Neural crest cell (in vitro differentiated cells): ENCODE data around the gene MYO10. TPM values are rescaled to one million over a fixed set of nuclear protein-coding genes. Genes with fewer than 3 reads are reported as not detected.

Experiments used
- DNase-seq: peaks from one replicate; pipeline ENCODE4 v3.0.0; 2021; ENCODE audit warnings: low read depth, mixed read lengths, low spot score
- H3K27ac Mint-ChIP-seq: one replicate; pipeline ENCODE4 v1.8.0; 2021; ENCODE audit warnings: mild to moderate bottlenecking, mixed read lengths; ENCODE audit not compliant: unreplicated experiment
- H3K27me3 Mint-ChIP-seq: 2 replicates; pipeline ENCODE4 v1.8.0; 2021; ENCODE audit warnings: low read depth, mild to moderate bottlenecking, mixed read lengths
- H3K36me3 Mint-ChIP-seq: 2 replicates; pipeline ENCODE4 v1.8.0; 2021; ENCODE audit warnings: low read depth, mild to moderate bottlenecking, mixed read lengths
- H3K4me1 Mint-ChIP-seq: 2 replicates; pipeline ENCODE4 v1.8.0; 2021; ENCODE audit warnings: mixed read lengths
- H3K4me3 Mint-ChIP-seq: one replicate; pipeline ENCODE4 v1.8.0; 2021; ENCODE audit warnings: mild to moderate bottlenecking, mixed read lengths
- H3K9me3 Mint-ChIP-seq: 2 replicates; pipeline ENCODE4 v1.8.0; 2021; ENCODE audit warnings: mixed read lengths
- CTCF ChIP-seq: fragments of 200-600 bp; sonication (generic); conservative IDR thresholded peaks from 2 replicates; pipeline ENCODE4 v1.5.0; 2021; ENCODE audit warnings: antibody characterized with exemption, mild to moderate bottlenecking
- total RNA-seq: library from RNA; stranded (reverse); gene quantifications from 2 replicates; pipeline ENCODE4 v1.2.1, GENCODE V29; 2021

Gene MYO10
- total RNA-seq, 1 donor from 2014 or later = 94.4 TPM

GRCh38 chr5:16806711-16807546 lies 129.2 kb downstream of the MYO10 start:
- Mint-ChIP-seq H3K9me3 (no peaks in the 10 kb centered on the region), H3K27me3 (no peaks in the 10 kb centered on the region), H3K4me3 (no peak overlapping the region), H3K36me3 (no peaks in the 10 kb centered on the region), H3K4me1 (peaks cover 41% of the 10 kb centered on the region), H3K27ac (no peak overlapping the region)
- TF ChIP-seq CTCF = no peak
- no peak for DNase-seq

- H3K9me3 Mint-ChIP-seq = no peaks in the 10 kb centered on the region
- H3K27me3 Mint-ChIP-seq = no peaks in the 10 kb centered on the region
- H3K4me3 Mint-ChIP-seq = no peak overlapping the region
- TF ChIP-seq CTCF = no peak
- peaks cover 45% of the 10 kb centered on the region for H3K4me1 Mint-ChIP-seq
- no peak overlapping the region for H3K27ac Mint-ChIP-seq
- no peaks in the 10 kb centered on the region for H3K36me3 Mint-ChIP-seq
- DNase-seq = no peak
These were observed 130.6 kb downstream of the MYO10 start for GRCh38 chr5:16805486-16805885.

GRCh38 chr5:16803831-16804230 lies 132.3 kb downstream of the MYO10 start:
- no peak overlapping the region for H3K4me3 Mint-ChIP-seq
- H3K9me3 Mint-ChIP-seq = peaks cover 2% of the 10 kb centered on the region
- peaks cover 36% of the 10 kb centered on the region for H3K4me1 Mint-ChIP-seq
- no peak overlapping the region for H3K27ac Mint-ChIP-seq
- no peak for TF ChIP-seq CTCF
- H3K27me3 Mint-ChIP-seq = no peaks in the 10 kb centered on the region
- no peak for DNase-seq
- H3K36me3 Mint-ChIP-seq = no peaks in the 10 kb centered on the region

- peaks cover 9% of the 10 kb centered on the region for H3K9me3 Mint-ChIP-seq
- H3K36me3 Mint-ChIP-seq = peaks cover 11% of the 10 kb centered on the region
- peaks cover 34% of the 10 kb centered on the region for H3K4me1 Mint-ChIP-seq
- H3K27ac Mint-ChIP-seq = no peak overlapping the region
- no peak for TF ChIP-seq CTCF
- no peaks in the 10 kb centered on the region for H3K27me3 Mint-ChIP-seq
- H3K4me3 Mint-ChIP-seq = no peak overlapping the region
- no peak for DNase-seq
These were observed 135.6 kb downstream of the MYO10 start for GRCh38 chr5:16800477-16800876.

GRCh38 chr5:16799796-16800195 lies 136.3 kb downstream of the MYO10 start:
- Mint-ChIP-seq H3K4me1 (peaks cover 34% of the 10 kb centered on the region), H3K27ac (no peak overlapping the region), H3K9me3 (peaks cover 9% of the 10 kb centered on the region), H3K27me3 (no peaks in the 10 kb centered on the region), H3K4me3 (no peak overlapping the region), H3K36me3 (peaks cover 11% of the 10 kb centered on the region)
- no peak for TF ChIP-seq CTCF
- DNase-seq = no peak
